B cell (primary cell): ENCODE data around the gene ZDHHC19. TPM values are rescaled to one million over a fixed set of nuclear protein-coding genes. Genes with fewer than 3 reads are reported as not detected.

ENCODE experiments used
- ATAC-seq: fragments of 200-7000 bp; cut with Tn5 transposase; one replicate; pipeline ENCODE4 v1.10.0; 2021; ENCODE audit warnings: low read depth, mild to moderate bottlenecking, moderate number of reproducible peaks, moderate library complexity
- CTCF ChIA-PET: fragments of 350-600 bp; sonication (Branson Sonifier 250); formaldehyde crosslinking; loops from one replicate; lab custom pipeline; 2021; ENCODE audit warnings: antibody characterized with exemption, inconsistent platforms; lab: Charles Lee
- POLR2A ChIA-PET: fragments of 350-600 bp; sonication (Branson Sonifier 250); formaldehyde crosslinking; loops from one replicate; lab custom pipeline; 2021; ENCODE audit warnings: antibody characterized with exemption; lab: Charles Lee
- DNase-seq: peaks from one replicate; pipeline ENCODE4 v3.0.0; 2013
- H2AFZ ChIP-seq: 2 replicates; pipeline ENCODE4 v1.6.1; 2012; ENCODE audit warnings: mild to moderate bottlenecking, low read depth, low read length; ENCODE audit not compliant: insufficient read depth, poor library complexity, severe bottlenecking
- H3K27ac ChIP-seq, 2 donors: 1 replicate in 1 of 2; 2 replicates in 1 of 2; pipeline ENCODE4 v1.5.1; 2012 to 2013; ENCODE audit warnings: low read length in 2 of 2, mild to moderate bottlenecking in 2 of 2, moderate library complexity in 1 of 2
- H3K27me3 ChIP-seq, 4 experiments: fragments of 200-600 bp in 1 of 4; sonication (generic) in 1 of 4; replicated peaks in 1 of 4; 1 replicate in 2 of 4; 2 replicates in 2 of 4; pipeline versions ENCODE4 v1.6.1 to v1.7.0; 2013 to 2016; ENCODE audit warnings: low read length in 3 of 4, mild to moderate bottlenecking in 2 of 4, mixed read lengths in 1 of 4, moderate library complexity in 1 of 4; ENCODE audit not compliant: insufficient read depth in 4 of 4, control insufficient read depth in 3 of 4; ENCODE audit errors: control extremely low read depth in 1 of 4
- H3K36me3 ChIP-seq, 2 experiments: replicated peaks in 1 of 2; 1 replicate in 1 of 2; 2 replicates in 1 of 2; pipeline versions ENCODE4 v1.6.1 to v1.7.1; 2013; ENCODE audit warnings: low read length in 1 of 2; ENCODE audit not compliant: insufficient read depth in 2 of 2, control insufficient read depth in 1 of 2; ENCODE audit errors: control extremely low read depth in 1 of 2, extremely low read depth in 1 of 2
- H3K4me1 ChIP-seq, 2 donors: fragments of 200-600 bp in 1 of 2; sonication (generic) in 1 of 2; 1 replicate in 1 of 2; 2 replicates in 1 of 2; pipeline versions ENCODE4 v1.5.1 to v1.6.1; 2013 to 2017; ENCODE audit warnings: low read length in 2 of 2; ENCODE audit not compliant: control insufficient read depth in 2 of 2, insufficient read depth in 2 of 2
- H3K4me2 ChIP-seq: replicated peaks from 2 replicates; pipeline ENCODE3; 2012; ENCODE audit warnings: mild to moderate bottlenecking, low read depth, low read length; ENCODE audit not compliant: poor library complexity, severe bottlenecking
- H3K4me3 ChIP-seq, 5 experiments: fragments of 200-600 bp in 1 of 5; sonication (generic) in 1 of 5; 1 replicate in 3 of 5; 2 replicates in 2 of 5; pipeline versions ENCODE4 v1.5.1 to v1.7.0; 2011 to 2016; ENCODE audit warnings: low read length in 4 of 5, mild to moderate bottlenecking in 4 of 5, low read depth in 2 of 5, control low read depth in 1 of 5, moderate library complexity in 1 of 5; ENCODE audit not compliant: insufficient read depth in 1 of 5; ENCODE audit errors: control extremely low read depth in 1 of 5, extremely low read depth in 1 of 5
- H3K79me2 ChIP-seq: fragments of 200-600 bp; sonication (generic); one replicate; pipeline ENCODE4 v1.6.0; 2016; ENCODE audit warnings: low read length; ENCODE audit not compliant: control insufficient read depth, insufficient read depth
- H3K9ac ChIP-seq: fragments of 200-600 bp; sonication (generic); 2 replicates; pipeline ENCODE4 v1.6.1; 2017; ENCODE audit warnings: mild to moderate bottlenecking, low read length, moderate library complexity
- H3K9me3 ChIP-seq, 3 donors: one replicate each; pipeline versions ENCODE4 v1.6.1 to v1.7.1; 2013; ENCODE audit warnings: low read length in 2 of 3; ENCODE audit not compliant: control insufficient read depth in 2 of 3, insufficient read depth in 1 of 3; ENCODE audit errors: control extremely low read depth in 1 of 3
- H4K20me1 ChIP-seq: 2 replicates; pipeline ENCODE4 v1.6.0; 2012; ENCODE audit warnings: mild to moderate bottlenecking, low read length; ENCODE audit not compliant: insufficient read depth, control insufficient read depth, poor library complexity, severe bottlenecking
- H3K27ac Mint-ChIP-seq: one replicate; pipeline ENCODE4 v1.8.0; 2021; ENCODE audit warnings: mixed read lengths
- H3K27me3 Mint-ChIP-seq: one replicate; pipeline ENCODE4 v1.8.0; 2021; ENCODE audit warnings: mixed read lengths
- H3K4me1 Mint-ChIP-seq: one replicate; pipeline ENCODE4 v1.8.0; 2021; ENCODE audit warnings: mixed read lengths
- H3K4me3 Mint-ChIP-seq: one replicate; pipeline ENCODE4 v1.8.0; 2021; ENCODE audit warnings: mixed read lengths
- H3K9me3 Mint-ChIP-seq: one replicate; pipeline ENCODE4 v1.8.0; 2022; ENCODE audit warnings: mixed read lengths; ENCODE audit not compliant: insufficient read depth
- EZH2 ChIP-seq: IDR thresholded peaks from 2 replicates; pipeline ENCODE4 v1.6.1; 2012; ENCODE audit warnings: borderline replicate concordance, low read depth, mild to moderate bottlenecking, moderate library complexity, low read length; ENCODE audit not compliant: insufficient read depth, poor library complexity, severe bottlenecking
- WGBS: methylation state at CpG from one replicate; pipeline ENCODE4 v1.1.5; 2013; ENCODE audit warnings: missing lambda C conversion rate; ENCODE audit not compliant: insufficient coverage; 5-methylcytosine and 5-hydroxymethylcytosine counted together
- intact Hi-C: fragments of 100-400 bp; cut with micrococcal nuclease; formaldehyde crosslinking; loops from one replicate; pipeline ENCODE4 v1.10.0; 2022
- polyA plus RNA-seq: library from polyadenylated mRNA; depleted of rRNA; stranded (reverse); fragments of >200 nt; gene quantifications from 2 replicates; pipeline ENCODE4 v1.2.3, GENCODE V29; 2012
- total RNA-seq, 2 donors: library from RNA; stranded (reverse); fragments of 120-200 nt in 1 of 2; gene quantifications; 1 replicate in 1 of 2; 2 replicates in 1 of 2; pipeline versions ENCODE4 v1.2.3 to v1.2.4, GENCODE V29; 2013 to 2022
- TF ChIP-seq, protein P1 (sequence below): fragments of 200-600 bp; IDR thresholded peaks from one replicate; pipeline ENCODE4 v1.8.0; 2022; ENCODE audit warnings: antibody characterized with exemption, mild to moderate bottlenecking

ZDHHC19 gene
- total and polyA plus RNA-seq, 2 donors (not counting 1 experiment from before 2014, with no cell fraction given) = 0.91 to 6.0 TPM

DNA sequence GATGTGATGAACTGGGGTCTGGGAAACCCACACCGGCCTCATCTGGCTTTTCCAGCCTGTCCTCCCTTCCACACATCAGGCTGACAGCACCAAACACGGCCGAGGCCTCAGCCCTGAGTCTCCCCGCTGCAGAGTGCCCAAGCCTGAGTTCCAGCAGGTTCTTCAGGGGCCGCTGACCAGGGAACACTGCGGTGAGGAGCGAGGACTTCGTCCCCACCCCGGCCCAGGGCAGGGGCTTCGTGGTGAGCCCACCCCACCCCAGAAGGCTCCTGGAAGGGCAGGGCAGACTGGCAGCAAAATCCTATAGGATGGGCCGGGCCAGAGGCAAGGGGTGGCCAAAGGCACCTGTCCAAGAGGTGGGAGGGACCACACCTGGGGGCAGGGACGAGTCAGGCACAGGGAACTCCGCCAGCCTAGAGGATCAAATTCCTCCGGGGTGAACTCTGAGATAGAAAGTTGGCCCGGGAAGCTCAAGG lies 4.9 kb upstream of the ZDHHC19 start, which contains the start of gene SLC51A:
Gene SLC51A, plus strand, starts transcription at position 446 of the 476 bp plus-strand sequence. CDS start 179 bp downstream, outside the sequence.
- Histone ChIP-seq H3K79me2 (no peaks in the 10 kb centered on the region), H3K4me3 (no peak within 1 kb of the TSS), H3K4me1 (peaks cover 7 to 15% of the 10 kb centered on the region in 2 donors), H4K20me1 (no peaks in the 10 kb centered on the region), H3K27me3 (no peaks in the 10 kb centered on the region), H3K36me3 (no peaks in the 10 kb centered on the region), H3K9ac (no peak within 1 kb of the TSS), H3K9me3 (no peaks in the 10 kb centered on the region), H3K4me2 (no peak within 1 kb of the TSS), H3K27ac (no peak within 1 kb of the TSS), H2AFZ (no peak within 1 kb of the TSS)
- Mint-ChIP-seq H3K4me3 (peak within 1 kb of the TSS; percentile 45), H3K27ac (no peak within 1 kb of the TSS), H3K9me3 (no peaks in the 10 kb centered on the region), H3K4me1 (peaks cover 17% of the 10 kb centered on the region), H3K27me3 (no peaks in the 10 kb centered on the region)
- no peak for DNase-seq
- ChIA-PET CTCF (no interaction called here), POLR2A (no interaction called here)
- ATAC-seq = no peak
- WGBS = 84% methylated on average over 14 of the region's 15 CpGs
- intact Hi-C loops = no loop called here
- TF ChIP-seq EZH2 = no peak
- TF ChIP-seq, protein P1, sequence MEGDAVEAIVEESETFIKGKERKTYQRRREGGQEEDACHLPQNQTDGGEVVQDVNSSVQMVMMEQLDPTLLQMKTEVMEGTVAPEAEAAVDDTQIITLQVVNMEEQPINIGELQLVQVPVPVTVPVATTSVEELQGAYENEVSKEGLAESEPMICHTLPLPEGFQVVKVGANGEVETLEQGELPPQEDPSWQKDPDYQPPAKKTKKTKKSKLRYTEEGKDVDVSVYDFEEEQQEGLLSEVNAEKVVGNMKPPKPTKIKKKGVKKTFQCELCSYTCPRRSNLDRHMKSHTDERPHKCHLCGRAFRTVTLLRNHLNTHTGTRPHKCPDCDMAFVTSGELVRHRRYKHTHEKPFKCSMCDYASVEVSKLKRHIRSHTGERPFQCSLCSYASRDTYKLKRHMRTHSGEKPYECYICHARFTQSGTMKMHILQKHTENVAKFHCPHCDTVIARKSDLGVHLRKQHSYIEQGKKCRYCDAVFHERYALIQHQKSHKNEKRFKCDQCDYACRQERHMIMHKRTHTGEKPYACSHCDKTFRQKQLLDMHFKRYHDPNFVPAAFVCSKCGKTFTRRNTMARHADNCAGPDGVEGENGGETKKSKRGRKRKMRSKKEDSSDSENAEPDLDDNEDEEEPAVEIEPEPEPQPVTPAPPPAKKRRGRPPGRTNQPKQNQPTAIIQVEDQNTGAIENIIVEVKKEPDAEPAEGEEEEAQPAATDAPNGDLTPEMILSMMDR = no peak

DNA sequence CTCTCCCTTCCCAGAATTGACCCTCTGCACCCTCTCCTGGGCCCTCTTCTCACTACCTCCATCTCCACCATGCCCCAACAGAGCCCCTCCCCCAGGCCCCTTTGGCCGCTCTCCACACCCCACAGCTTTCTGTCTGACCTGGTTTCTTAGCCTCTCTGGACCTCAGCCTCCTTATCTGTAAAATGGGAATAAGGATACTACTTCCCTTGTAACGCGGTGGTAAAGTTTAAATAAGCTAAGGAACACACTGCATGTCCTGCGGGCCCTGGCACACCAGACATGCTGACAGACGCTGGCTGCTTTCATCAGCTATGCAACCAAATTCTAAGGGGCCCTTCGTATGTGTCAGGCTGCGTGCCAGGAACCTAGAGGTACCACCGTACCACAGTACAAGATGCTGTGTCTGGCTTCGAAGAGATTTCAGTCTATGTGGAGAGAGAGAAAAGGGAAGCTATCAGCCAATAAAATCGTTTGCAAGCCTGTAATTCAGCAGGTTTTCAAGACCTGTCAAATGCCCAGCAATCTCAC lies 4.4 kb upstream of the ZDHHC19 start:
- H3K27me3 ChIP-seq = no peaks in the 10 kb centered on the region
- intact Hi-C loops = no loop called here
- no peak overlapping the region for H3K27ac Mint-ChIP-seq
- DNase-seq (no peak), ATAC-seq (no peak)
- H3K4me3 Mint-ChIP-seq = no peak overlapping the region
- H3K4me1 ChIP-seq = peaks cover 7 to 15% of the 10 kb centered on the region in 2 donors
- H3K27ac ChIP-seq = no peak overlapping the region
- ChIA-PET CTCF (no interaction called here), POLR2A (no interaction called here)
- H3K36me3 ChIP-seq = no peaks in the 10 kb centered on the region
- no peaks in the 10 kb centered on the region for H3K79me2 ChIP-seq
- H3K9me3 Mint-ChIP-seq = no peaks in the 10 kb centered on the region
- H3K9me3 ChIP-seq = no peaks in the 10 kb centered on the region
- no peaks in the 10 kb centered on the region for H3K27me3 Mint-ChIP-seq
- TF ChIP-seq, protein P1 = no peak
- H2AFZ ChIP-seq = no peak overlapping the region
- peaks cover 17% of the 10 kb centered on the region for H3K4me1 Mint-ChIP-seq
- H3K4me2 ChIP-seq = no peak overlapping the region
- H3K4me3 ChIP-seq = no peak overlapping the region
- H4K20me1 ChIP-seq = no peaks in the 10 kb centered on the region
- no peak overlapping the region for H3K9ac ChIP-seq
- WGBS = 84% methylated on average over 5 of the region's 10 CpGs
